ENCODE results near the gene KCNT1. TPM values are rescaled to one million over a fixed set of nuclear protein-coding genes. Genes with fewer than 3 reads are reported as not detected.

KCNT1 gene
- total RNA-seq, 2 experiments from 2014 or later, result not detected

- ATAC-seq (no peak), DNase-seq (no peak)
- Mint-ChIP-seq H3K4me3 (no peak overlapping the region), H3K9me3 (no peaks in the 10 kb centered on the region), H3K27ac (no peak overlapping the region), H3K36me3 (ENCODE audit: low read depth) (no peaks in the 10 kb centered on the region), H3K4me1 (ENCODE audit: low read depth) (no peaks in the 10 kb centered on the region), H3K27me3 (peaks cover 12% of the 10 kb centered on the region)
- intact Hi-C loops (cut with micrococcal nuclease), result no loop called here
- ChIA-PET POLR2A (no interaction called here), CTCF (no interaction called here)
- no peak for TF ChIP-seq CTCF (IDR thresholded peaks at IDR 0.05)
These were observed 3.2 kb upstream of the KCNT1 start for GRCh38 chr9:135698767-135699166.

- Mint-ChIP-seq H3K36me3 (ENCODE audit: low read depth) (no peaks in the 10 kb centered on the region), H3K27me3 (peaks cover 12% of the 10 kb centered on the region), H3K9me3 (no peaks in the 10 kb centered on the region), H3K4me1 (ENCODE audit: low read depth) (no peaks in the 10 kb centered on the region), H3K4me3 (no peak within 1 kb of the TSS), H3K27ac (no peak within 1 kb of the TSS)
- ChIA-PET CTCF (no interaction called here), POLR2A (no interaction called here)
- no peak for ATAC-seq
- no peak for TF ChIP-seq CTCF (IDR thresholded peaks at IDR 0.05)
- intact Hi-C loops (cut with micrococcal nuclease), result no loop called here
- no peak for DNase-seq
These were observed 2.5 kb upstream of the KCNT1 start, which contains the start of gene SOHLH1 for GRCh38 chr9:135699440-135699839. TSS of gene SOHLH1 (minus strand) at chr9:135699481. CDS start at chr9:135699467, 14 bp downstream.

- no peak for DNase-seq
- Mint-ChIP-seq H3K9me3 (no peaks in the 10 kb centered on the region), H3K27me3 (peaks cover 14% of the 10 kb centered on the region), H3K27ac (no peak overlapping the region), H3K4me3 (no peak overlapping the region), H3K36me3 (ENCODE audit: low read depth) (no peaks in the 10 kb centered on the region), H3K4me1 (ENCODE audit: low read depth) (no peaks in the 10 kb centered on the region)
- TF ChIP-seq CTCF (IDR thresholded peaks at IDR 0.05), result no peak
- intact Hi-C loops (cut with micrococcal nuclease), result no loop called here
- ChIA-PET CTCF (no interaction called here), POLR2A (no interaction called here)
- no peak for ATAC-seq
These were observed 1.5 kb upstream of the KCNT1 start for GRCh38 chr9:135700525-135700924.

- Mint-ChIP-seq H3K27ac (no peak overlapping the region), H3K4me3 (no peak overlapping the region), H3K36me3 (ENCODE audit: low read depth) (no peaks in the 10 kb centered on the region), H3K27me3 (peaks cover 14% of the 10 kb centered on the region), H3K9me3 (no peaks in the 10 kb centered on the region), H3K4me1 (ENCODE audit: low read depth) (no peaks in the 10 kb centered on the region)
- no peak for TF ChIP-seq CTCF (IDR thresholded peaks at IDR 0.05)
- peak; percentile 44 for DNase-seq
- intact Hi-C loops (cut with micrococcal nuclease), result no loop called here
- ChIA-PET CTCF (no interaction called here), POLR2A (no interaction called here)
- peak; percentile 70 for ATAC-seq
These were observed 672 bp upstream of the KCNT1 start for GRCh38 chr9:135701067-135701958.

- TF ChIP-seq CTCF (IDR thresholded peaks at IDR 0.05), result no peak
- CTCF ChIA-PET, result no interaction called here
- Mint-ChIP-seq H3K9me3 (no peaks in the 10 kb centered on the region), H3K4me3 (no peak overlapping the region), H3K36me3 (ENCODE audit: low read depth) (no peaks in the 10 kb centered on the region), H3K27me3 (peaks cover 14% of the 10 kb centered on the region), H3K27ac (no peak overlapping the region), H3K4me1 (ENCODE audit: low read depth) (no peaks in the 10 kb centered on the region)
- ATAC-seq (no peak), DNase-seq (no peak)
- intact Hi-C loops (cut with micrococcal nuclease), result no loop called here
- POLR2A ChIA-PET, result interaction anchor here (1.0 kb wide), 1 partner anchor 12 kb away, joined by 3 read pairs; no protein-coding TSS in a partner anchor
These were observed 1.7 kb downstream of the KCNT1 start for GRCh38 chr9:135703726-135704125.
